T-helper 1 cell treated with Interleukin-12 subunit alpha and Interleukin-12 subunit beta and Interleukin-4 antibody, amounts not matched to agents 30 ng/mL and 1 ng/mL, for 36 hours (primary cell): ENCODE results near the gene NHLRC2. TPM values are rescaled to one million over a fixed set of nuclear protein-coding genes. Genes with fewer than 3 reads are reported as not detected.

Experiments used
- intact Hi-C: fragments of 100-400 bp; cut with micrococcal nuclease; formaldehyde crosslinking; loops from one replicate; pipeline ENCODE4 v1.15.1; 2024
- total RNA-seq: library from RNA; stranded (reverse); gene quantifications from 2 replicates; pipeline ENCODE4 v1.2.3, GENCODE V29; 2022

The NHLRC2 gene
- total RNA-seq, 1 donor from 2014 or later: 24.9 TPM

- intact Hi-C loops: loop anchor here (5.0 to 10.0 kb wide), 4 partner anchors 636 to 1324 kb away; partner anchors contain the start of genes FHIP2A and TRUB1
Measured at GRCh38 chr10:113859261-113859660, 4.8 kb downstream of the NHLRC2 start.

- intact Hi-C loops: no loop called here
Measured at GRCh38 chr10:113865901-113866300, 11.4 kb downstream of the NHLRC2 start.

- intact Hi-C loops: no loop called here
Measured at GRCh38 chr10:113866551-113867394, 12.3 kb downstream of the NHLRC2 start.

- intact Hi-C loops: no loop called here
Measured at GRCh38 chr10:113867904-113868303, 13.4 kb downstream of the NHLRC2 start.

- intact Hi-C loops: loop anchor here (5.0 kb wide), 1 partner anchor 233 kb away; no protein-coding TSS in a partner anchor
Measured at GRCh38 chr10:113869789-113870188, 15.3 kb downstream of the NHLRC2 start.

- intact Hi-C loops: loop anchor here (5.0 kb wide), 1 partner anchor 230 kb away; no protein-coding TSS in a partner anchor
Measured at GRCh38 chr10:113872139-113873030, 17.9 kb downstream of the NHLRC2 start.

- intact Hi-C loops: no loop called here
Measured at GRCh38 chr10:113875212-113875611, 20.8 kb downstream of the NHLRC2 start.

- intact Hi-C loops: no loop called here
Measured at GRCh38 chr10:113876461-113876860, 22.0 kb downstream of the NHLRC2 start.

- intact Hi-C loops: no loop called here
Measured at GRCh38 chr10:113879691-113880090, 25.2 kb downstream of the NHLRC2 start.

- intact Hi-C loops: no loop called here
Measured at GRCh38 chr10:113880236-113880635, 25.8 kb downstream of the NHLRC2 start.

- intact Hi-C loops: no loop called here
Measured at GRCh38 chr10:113882240-113882639, 27.8 kb downstream of the NHLRC2 start.

- intact Hi-C loops: no loop called here
Measured at GRCh38 chr10:113889911-113890310, 35.5 kb downstream of the NHLRC2 start.

GRCh38 chr10:113890769-113891168, 36.3 kb downstream of the NHLRC2 start:
- intact Hi-C loops: no loop called here

GRCh38 chr10:113891476-113891875, 37.0 kb downstream of the NHLRC2 start:
- intact Hi-C loops: no loop called here

GRCh38 chr10:113893570-113893969, 39.1 kb downstream of the NHLRC2 start:
- intact Hi-C loops: no loop called here

- intact Hi-C loops: no loop called here
Measured at GRCh38 chr10:113894581-113894980, 40.1 kb downstream of the NHLRC2 start.

GRCh38 chr10:113895018-113895417, 40.6 kb downstream of the NHLRC2 start:
- intact Hi-C loops: no loop called here

- intact Hi-C loops: no loop called here
Measured at GRCh38 chr10:113897693-113898618, 43.5 kb downstream of the NHLRC2 start.

GRCh38 chr10:113899952-113900598, 45.6 kb downstream of the NHLRC2 start:
- intact Hi-C loops: no loop called here

- intact Hi-C loops: no loop called here
Measured at GRCh38 chr10:113905756-113906155, 51.3 kb downstream of the NHLRC2 start.
